Pancreas (tissue), 10 donors: ENCODE measurements around the gene LRMDA. TPM values are rescaled to one million over a fixed set of nuclear protein-coding genes. Genes with fewer than 3 reads are reported as not detected.

Experiments
- ATAC-seq, 4 donors: fragments of 200-7000 bp; cut with Tn5 transposase; one replicate each; pipeline versions ENCODE4 v1.8.0 to v1.9.1; 2020; ENCODE audit warnings: mild to moderate bottlenecking in 4 of 4, moderate library complexity in 4 of 4
- DNase-seq, 6 donors: peaks; one replicate each; pipeline ENCODE4 v3.0.0-alpha.2; 2020
- FAIRE-seq: peaks from 2 replicates; lab custom pipeline; 2012; peaks lifted over from hg19 to GRCh38; lab: Jason Lieb, UNC
- H3K27ac ChIP-seq, 4 donors: fragments of 200-600 bp; sonication (generic); 1 replicate in 3 of 4; 2 replicates in 1 of 4; pipeline versions ENCODE4 v1.5.0 to v1.8.0; 2020
- H3K27me3 ChIP-seq, 4 donors: fragments of 200-600 bp; one replicate each; pipeline ENCODE4 v1.8.0; 2021
- H3K36me3 ChIP-seq, 3 donors: fragments of 200-600 bp; sonication (generic) in 1 of 3; one replicate each; pipeline versions ENCODE4 v1.5.0 to v1.8.0; 2020 to 2021
- H3K4me1 ChIP-seq, 3 donors: fragments of 200-600 bp; one replicate each; pipeline ENCODE4 v1.8.0; 2021
- H3K4me3 ChIP-seq, 4 donors: fragments of 200-600 bp; sonication (generic) in 2 of 4; one replicate each; pipeline versions ENCODE4 v1.5.0 to v1.8.0; 2020 to 2021
- H3K9me3 ChIP-seq, 4 donors: fragments of 200-600 bp; one replicate each; pipeline ENCODE4 v1.8.0; 2021
- WGBS, 2 donors: extraction: QIAGEN DNeasy Blood & Tissue Kit; methylation state at CpG; one replicate each; pipeline ENCODE4 v1.1.7; 2013; 5-methylcytosine and 5-hydroxymethylcytosine counted together
- intact Hi-C, 3 donors: fragments of 100-400 bp; cut with DNase I; formaldehyde crosslinking; loops; one replicate each; pipeline versions ENCODE4 v1.11.1 to v1.14.2; 2022
- polyA plus RNA-seq, 2 donors: library from polyadenylated mRNA; stranded (reverse); fragments of 200-250 nt; gene quantifications; one replicate each; pipeline ENCODE4 v1.2.3, GENCODE V29; 2013
- total RNA-seq, 6 donors: library from RNA; stranded (reverse); fragmentation: NEBNext Ultra II Directional in 4 of 6; extraction: Animal tissue kit (Norgen Biotek cat#: 25700) in 4 of 6; gene quantifications; one replicate each; pipeline versions ENCODE4 v1.2.1 to v1.2.4, GENCODE V29; 2021 to 2023
- TF ChIP-seq, protein P1 (sequence below), 4 donors: fragments of 200-600 bp; sonication (generic) in 3 of 4; IDR thresholded peaks; one replicate each; pipeline versions ENCODE4 v1.5.0 to v1.8.0; 2021; ENCODE audit warnings: antibody characterized with exemption in 4 of 4
- donor health status: healthy with polysubstance abuse.
- donor health status: DM: no; HTN: no; CAD: no; lungs with moderate emphysema.
- donor health status: DM: no; HTN: no; CAD: no.
- donor health status: control.
- donor health status: control.
- donor health status: Bipolar disorder and iron deficiency.
- donor health status: DM: yes; HTN: yes; CAD: no.
- donor health status: DM: no; HTN: no; CAD: no.
- donor health status: DM: no; HTN: no; CAD: no.
- donor health status: DM: yes; HTN: yes; CAD: no.

LRMDA gene
- total and polyA plus RNA-seq, 8 donors: 4.6 to 21.2 (median 13.4) TPM

DNA sequence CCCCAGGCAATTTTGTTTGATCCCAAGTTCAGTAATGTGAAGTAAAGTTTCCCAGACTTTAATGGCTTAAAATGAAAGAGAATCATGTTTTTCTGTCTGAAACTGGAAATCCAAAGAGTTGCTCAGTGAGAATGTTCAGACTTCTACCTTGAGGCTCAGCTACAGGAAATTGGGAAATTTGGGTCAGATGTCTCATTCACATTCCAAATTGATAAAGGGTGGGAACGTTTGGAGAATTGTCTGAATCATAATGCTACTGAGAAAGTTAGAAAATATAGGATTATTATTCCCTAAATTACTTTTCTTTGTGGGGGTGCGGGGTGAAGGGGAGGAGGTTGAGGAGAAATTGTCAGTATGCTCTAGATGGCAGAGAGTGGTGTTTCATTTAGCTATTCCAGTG lies 773.9 kb downstream of the LRMDA start:
- ATAC-seq (no peak), DNase-seq (no peak), FAIRE-seq (no peak)
- 72 to 75% methylated on average over 2 of the region's 2 CpGs for WGBS, 2 donors
- Histone ChIP-seq H3K27ac (no peak overlapping the region), H3K27me3 (no peaks in the 10 kb centered on the region), H3K4me3 (no peak overlapping the region), H3K36me3 (no peaks in the 10 kb centered on the region), H3K4me1 (no peaks in the 10 kb centered on the region), H3K9me3 (no peaks in the 10 kb centered on the region)
- intact Hi-C loops: no loop called here
- TF ChIP-seq, protein P1, sequence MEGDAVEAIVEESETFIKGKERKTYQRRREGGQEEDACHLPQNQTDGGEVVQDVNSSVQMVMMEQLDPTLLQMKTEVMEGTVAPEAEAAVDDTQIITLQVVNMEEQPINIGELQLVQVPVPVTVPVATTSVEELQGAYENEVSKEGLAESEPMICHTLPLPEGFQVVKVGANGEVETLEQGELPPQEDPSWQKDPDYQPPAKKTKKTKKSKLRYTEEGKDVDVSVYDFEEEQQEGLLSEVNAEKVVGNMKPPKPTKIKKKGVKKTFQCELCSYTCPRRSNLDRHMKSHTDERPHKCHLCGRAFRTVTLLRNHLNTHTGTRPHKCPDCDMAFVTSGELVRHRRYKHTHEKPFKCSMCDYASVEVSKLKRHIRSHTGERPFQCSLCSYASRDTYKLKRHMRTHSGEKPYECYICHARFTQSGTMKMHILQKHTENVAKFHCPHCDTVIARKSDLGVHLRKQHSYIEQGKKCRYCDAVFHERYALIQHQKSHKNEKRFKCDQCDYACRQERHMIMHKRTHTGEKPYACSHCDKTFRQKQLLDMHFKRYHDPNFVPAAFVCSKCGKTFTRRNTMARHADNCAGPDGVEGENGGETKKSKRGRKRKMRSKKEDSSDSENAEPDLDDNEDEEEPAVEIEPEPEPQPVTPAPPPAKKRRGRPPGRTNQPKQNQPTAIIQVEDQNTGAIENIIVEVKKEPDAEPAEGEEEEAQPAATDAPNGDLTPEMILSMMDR (IDR thresholded peaks at IDR 0.05): no peak

DNA sequence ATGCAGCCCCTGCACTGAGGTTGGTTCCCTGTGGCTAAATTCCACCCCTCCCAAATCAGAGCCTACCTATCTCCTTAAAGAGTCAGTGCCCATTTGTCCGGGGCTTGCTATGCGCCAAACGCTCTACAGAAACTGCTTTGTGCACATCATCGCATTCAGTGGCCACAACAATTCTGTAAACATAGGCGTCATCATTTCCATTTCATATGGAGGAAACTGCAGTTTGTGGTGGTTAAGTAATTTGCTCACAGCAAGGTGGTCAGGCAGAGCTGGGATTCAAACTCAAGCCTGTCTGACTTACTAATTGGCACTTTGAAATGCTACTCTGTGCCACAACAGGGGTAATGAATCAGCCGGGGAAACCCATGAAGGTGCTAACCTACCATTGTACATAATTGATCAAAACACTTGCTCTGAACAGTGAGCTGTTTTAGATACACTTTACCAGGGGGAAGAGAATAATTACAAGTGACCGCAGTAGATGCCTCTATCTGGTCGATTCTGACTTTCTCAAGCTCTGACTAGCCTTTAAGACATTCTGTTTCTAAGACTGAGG lies 775.5 kb downstream of the LRMDA start:
- no peak for FAIRE-seq
- no peak for DNase-seq
- no peaks in the 10 kb centered on the region for H3K4me1 ChIP-seq
- 89 to 93% methylated on average over 8 of the region's 8 CpGs for WGBS, 2 donors
- no peak overlapping the region for H3K27ac ChIP-seq
- H3K36me3 ChIP-seq: no peaks in the 10 kb centered on the region
- H3K4me3 ChIP-seq: no peak overlapping the region
- ATAC-seq: no peak
- H3K27me3 ChIP-seq: no peaks in the 10 kb centered on the region
- intact Hi-C loops: no loop called here
- no peaks in the 10 kb centered on the region for H3K9me3 ChIP-seq
- TF ChIP-seq, protein P1 (IDR thresholded peaks at IDR 0.05): no peak

DNA sequence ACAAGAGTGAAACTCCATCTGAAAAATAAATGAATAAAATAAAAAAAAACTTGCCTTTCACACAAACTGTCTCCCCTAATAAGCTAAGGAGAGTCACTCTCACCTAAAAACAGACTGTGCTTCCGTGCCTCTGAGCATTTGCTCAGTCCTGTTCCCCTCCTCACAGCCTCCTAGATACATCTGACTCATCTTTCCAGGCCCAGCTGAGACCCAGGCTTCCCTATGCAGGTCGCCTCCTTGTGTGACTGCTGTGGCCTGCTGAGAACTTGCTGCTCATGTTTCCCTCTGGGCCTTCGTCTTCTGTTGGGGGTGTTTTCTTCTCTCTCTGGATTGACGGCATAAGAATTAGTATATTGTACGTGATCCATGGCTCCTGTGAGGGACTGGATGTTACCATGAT lies 777.7 kb downstream of the LRMDA start:
- no peak for ATAC-seq
- no peaks in the 10 kb centered on the region for H3K9me3 ChIP-seq
- H3K4me3 ChIP-seq: no peak overlapping the region
- TF ChIP-seq, protein P1 (IDR thresholded peaks at IDR 0.05): no peak
- H3K36me3 ChIP-seq: no peaks in the 10 kb centered on the region
- H3K27me3 ChIP-seq: no peaks in the 10 kb centered on the region
- 91 to 94% methylated on average over 5 of the region's 5 CpGs for WGBS, 2 donors
- H3K4me1 ChIP-seq: no peaks in the 10 kb centered on the region
- no peak overlapping the region for H3K27ac ChIP-seq
- DNase-seq: no peak
- intact Hi-C loops: no loop called here
- no peak for FAIRE-seq

DNA sequence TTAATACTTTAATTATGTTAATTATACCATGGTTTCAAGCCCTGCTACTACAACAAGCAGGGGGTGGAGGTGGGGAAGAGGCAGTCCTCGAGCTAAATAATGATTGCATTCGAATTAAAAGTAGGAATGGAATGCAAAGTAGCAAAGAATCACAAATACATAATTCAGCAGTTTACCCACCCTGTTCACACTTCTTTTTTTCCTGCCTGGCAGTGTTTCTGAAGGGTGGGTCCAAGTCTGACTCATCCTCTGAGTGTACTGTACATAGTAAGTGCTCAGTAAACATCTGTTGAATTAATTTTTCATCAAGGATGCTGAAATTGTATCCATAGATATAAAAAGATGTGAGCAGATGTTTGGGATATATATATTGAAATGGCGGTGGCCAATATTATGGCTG lies 778.8 kb downstream of the LRMDA start:
- Histone ChIP-seq H3K4me3 (no peak overlapping the region), H3K27me3 (no peaks in the 10 kb centered on the region), H3K9me3 (no peaks in the 10 kb centered on the region), H3K36me3 (no peaks in the 10 kb centered on the region), H3K27ac (no peak overlapping the region), H3K4me1 (no peaks in the 10 kb centered on the region)
- WGBS, 2 donors: 86 to 87% methylated on average over 3 of the region's 3 CpGs
- DNase-seq (no peak), ATAC-seq (no peak), FAIRE-seq (no peak)
- intact Hi-C loops: no loop called here
- TF ChIP-seq, protein P1 (IDR thresholded peaks at IDR 0.05): no peak

DNA sequence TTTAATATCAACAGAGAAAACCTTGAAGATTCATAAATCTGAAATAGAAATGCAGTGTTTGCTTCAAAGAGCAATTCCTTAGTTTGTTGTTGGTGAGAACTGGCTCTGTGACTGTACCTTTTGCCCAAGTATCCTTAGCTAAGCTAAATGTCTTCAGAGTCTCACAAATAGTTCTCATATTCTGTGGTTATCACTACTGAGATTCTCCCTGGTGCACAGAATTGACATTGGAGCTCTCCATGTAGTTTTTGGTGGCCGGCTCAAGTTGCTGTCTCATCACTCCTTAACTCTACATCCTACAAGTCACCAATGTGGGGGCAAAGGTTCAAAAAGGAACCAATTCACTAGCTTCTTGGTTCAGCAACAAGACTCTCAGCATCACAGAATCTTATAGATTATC lies 780.3 kb downstream of the LRMDA start:
- Histone ChIP-seq H3K4me1 (no peaks in the 10 kb centered on the region), H3K4me3 (no peak overlapping the region), H3K9me3 (no peaks in the 10 kb centered on the region), H3K27ac (no peak overlapping the region), H3K27me3 (no peaks in the 10 kb centered on the region), H3K36me3 (no peaks in the 10 kb centered on the region)
- FAIRE-seq: no peak
- ATAC-seq: no peak
- intact Hi-C loops: no loop called here
- WGBS, 2 donors: 97 to 100% methylated on average over 1 of the region's 1 CpG
- TF ChIP-seq, protein P1 (IDR thresholded peaks at IDR 0.05): no peak
- DNase-seq: no peak
